CD4-positive, alpha-beta T cell treated with Interleukin-15 for 4 hours (primary cell): ENCODE data around the gene PCDHGC5.
A peak's percentile ranks its signal among the peaks of the same experiment; 100 is the strongest.

Source experiments
- DNase-seq: peaks from one replicate; pipeline ENCODE4 v3.0.0-alpha.2; 2020; ENCODE audit warnings: low spot score

Gene PCDHGC5

DNA sequence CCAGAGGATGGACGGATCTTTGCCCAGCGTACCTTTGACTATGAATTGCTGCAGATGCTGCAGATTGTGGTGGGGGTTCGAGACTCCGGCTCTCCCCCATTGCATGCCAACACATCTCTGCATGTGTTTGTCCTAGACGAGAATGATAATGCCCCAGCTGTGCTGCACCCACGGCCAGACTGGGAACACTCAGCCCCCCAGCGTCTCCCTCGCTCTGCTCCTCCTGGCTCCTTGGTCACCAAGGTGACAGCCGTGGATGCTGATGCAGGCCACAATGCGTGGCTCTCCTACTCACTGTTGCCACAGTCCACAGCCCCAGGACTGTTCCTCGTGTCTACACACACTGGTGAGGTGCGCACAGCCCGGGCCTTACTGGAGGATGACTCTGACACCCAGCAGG lies 1.9 kb downstream of the PCDHGC5 start:
- DNase-seq, result no peak

DNA sequence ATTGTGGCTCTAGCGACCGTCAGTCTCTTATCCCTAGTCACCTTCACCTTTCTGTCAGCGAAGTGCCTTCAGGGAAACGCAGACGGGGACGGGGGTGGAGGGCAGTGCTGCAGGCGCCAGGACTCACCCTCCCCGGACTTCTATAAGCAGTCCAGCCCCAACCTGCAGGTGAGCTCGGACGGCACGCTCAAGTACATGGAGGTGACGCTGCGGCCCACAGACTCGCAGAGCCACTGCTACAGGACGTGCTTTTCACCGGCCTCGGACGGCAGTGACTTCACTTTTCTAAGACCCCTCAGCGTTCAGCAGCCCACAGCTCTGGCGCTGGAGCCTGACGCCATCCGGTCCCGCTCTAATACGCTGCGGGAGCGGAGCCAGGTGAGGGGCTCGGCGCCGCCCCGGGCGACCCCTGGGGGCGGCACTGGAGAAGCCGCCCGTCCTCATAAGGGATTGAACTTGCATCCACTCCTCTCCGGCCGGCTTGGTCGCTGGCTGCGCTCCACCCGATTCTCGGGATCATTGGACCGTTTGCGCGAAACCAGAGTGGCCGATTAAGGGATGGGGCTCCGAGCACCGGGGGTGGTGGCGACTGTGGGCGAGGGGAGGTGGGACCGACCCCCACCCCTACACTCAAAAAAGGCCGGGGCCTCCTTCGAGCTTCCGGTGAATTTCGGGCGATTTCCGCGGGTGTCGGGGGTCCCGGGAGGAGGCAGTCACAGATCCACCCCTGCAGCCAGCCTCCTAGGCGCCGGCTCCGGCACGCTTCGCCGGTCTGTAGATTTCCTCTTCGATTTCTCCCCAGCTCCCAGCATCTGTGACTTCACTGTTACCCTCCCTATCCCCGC lies 2.7 kb downstream of the PCDHGC5 start:
- DNase-seq, result no peak

DNA sequence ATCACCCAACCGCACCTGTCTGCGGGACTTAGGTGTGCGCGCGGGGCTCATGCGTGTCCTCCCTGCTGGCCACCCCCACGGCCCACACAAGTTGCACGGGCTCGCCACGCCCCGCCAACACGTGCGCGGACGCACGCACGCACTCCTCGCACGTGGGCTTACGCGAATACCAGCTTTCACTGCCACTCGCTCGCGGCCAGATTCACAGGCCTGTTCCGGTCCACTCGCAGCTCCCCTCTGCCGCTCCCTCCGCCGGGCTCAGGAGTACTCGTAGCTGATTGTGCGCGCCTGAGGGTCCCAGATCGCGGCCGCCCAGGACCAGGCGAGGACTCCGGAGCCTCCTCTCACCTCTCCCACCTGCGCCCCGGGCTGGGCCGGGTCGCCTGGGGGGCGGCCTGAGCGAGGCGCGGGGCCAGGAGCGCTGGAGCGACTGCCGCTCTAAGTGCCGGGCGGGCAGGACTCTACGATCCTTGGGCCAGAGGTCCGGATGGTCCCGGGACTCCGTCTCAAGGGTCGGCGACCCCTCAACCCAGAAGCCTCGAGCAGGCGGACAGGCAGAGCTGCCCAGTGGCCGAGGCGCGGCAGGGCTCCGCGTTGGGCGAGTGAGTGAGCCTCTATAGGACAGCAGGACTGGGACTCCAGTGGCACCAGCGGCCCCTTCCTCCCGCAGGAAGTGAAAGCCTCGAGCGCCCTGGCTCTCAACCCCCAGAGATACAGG lies 3.4 kb downstream of the PCDHGC5 start:
- DNase-seq, result no peak

DNA sequence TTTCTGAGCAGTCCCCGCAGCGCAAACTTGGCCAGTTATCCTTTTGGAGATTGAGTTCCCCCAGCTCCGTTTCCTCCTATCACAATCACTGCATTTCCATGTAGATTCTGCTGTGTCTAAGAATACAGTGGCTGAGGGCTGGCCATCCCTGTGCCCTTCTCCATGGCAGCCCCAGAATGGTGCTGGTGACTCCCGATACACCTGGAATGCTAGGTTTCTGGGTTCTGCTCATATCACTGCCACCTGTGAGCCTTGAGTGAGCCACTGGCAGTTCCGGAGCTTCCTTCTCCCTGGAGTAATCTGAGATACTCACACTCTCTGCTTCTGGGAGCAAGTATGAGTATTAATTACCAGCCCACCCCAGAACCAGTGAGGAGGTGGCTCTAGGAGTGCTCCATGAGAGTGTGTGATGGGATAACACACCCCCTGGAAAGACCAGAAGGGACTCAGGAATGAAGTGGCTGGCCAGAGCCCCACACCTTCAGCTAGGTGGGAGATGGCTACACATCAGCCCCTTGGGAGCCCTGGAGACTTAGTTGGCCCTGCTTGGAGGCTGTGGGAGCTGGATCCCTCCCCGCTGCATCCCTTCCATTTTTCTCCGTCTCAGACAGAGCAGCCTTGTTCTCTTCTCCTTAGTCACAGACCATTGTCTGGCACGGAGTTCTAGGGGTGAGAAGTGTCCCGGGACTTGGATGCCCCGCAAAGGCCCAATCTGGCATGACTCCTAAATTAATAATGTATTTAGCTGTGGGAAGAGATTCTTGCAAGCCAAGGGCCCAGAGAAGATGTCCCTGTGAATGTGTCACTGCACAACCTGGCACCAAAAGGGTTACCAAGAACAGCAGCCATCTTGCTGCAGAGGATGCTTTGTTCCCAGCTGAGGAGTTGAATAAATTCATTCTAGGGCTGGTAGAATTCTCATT lies 4.9 kb downstream of the PCDHGC5 start:
- no peak for DNase-seq

DNA sequence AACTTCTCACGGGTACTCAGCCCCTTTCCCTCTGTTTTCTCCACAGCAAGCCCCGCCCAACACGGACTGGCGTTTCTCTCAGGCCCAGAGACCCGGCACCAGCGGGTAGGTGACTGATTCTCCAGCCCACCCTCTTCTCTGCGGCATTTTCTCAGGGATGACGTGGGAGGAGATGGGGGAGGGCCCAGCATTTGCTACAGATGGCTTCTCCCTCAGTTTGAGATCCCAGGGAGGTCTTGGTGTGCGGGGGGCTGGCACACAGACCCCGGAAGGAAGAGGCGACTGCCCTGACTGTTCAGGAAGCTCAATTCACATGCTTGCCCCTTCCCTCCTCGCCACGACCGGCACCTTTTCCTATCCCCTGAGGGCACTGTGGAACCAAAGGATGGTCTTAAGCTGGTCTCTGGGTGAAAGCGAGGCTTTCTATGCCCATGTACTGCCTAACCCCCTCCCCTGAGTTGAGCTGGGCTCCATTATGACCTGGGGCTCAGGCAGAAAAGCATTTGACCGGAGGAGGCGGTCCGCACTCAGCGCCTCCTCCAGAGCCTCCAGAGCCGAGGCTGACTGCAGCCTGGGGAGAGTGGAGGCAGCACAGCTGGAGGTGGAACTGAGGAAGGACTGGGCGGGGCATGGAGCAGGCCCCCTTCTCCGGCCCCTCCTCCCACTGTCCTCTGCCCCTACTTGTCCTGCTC lies 6.0 kb downstream of the PCDHGC5 start:
- DNase-seq, result no peak

DNA sequence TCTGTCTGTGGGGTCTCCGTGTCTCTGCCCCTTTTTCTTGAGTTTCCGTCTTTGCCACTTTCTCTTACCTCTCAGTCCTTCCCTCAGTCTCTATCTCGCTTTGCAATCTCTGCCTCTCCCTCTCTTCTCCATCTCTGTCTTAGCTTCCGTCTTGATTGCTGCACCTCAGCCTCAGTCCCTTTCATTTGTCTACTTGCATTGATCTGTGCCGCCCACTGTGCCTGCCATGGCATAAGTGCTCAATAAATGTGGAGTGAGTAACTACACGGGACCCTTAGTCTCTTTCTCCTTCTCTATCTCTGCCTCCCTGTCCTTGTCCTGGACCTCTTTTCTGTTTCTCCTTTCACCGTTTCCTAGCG lies 6.6 kb downstream of the PCDHGC5 start:
- DNase-seq, result no peak

DNA sequence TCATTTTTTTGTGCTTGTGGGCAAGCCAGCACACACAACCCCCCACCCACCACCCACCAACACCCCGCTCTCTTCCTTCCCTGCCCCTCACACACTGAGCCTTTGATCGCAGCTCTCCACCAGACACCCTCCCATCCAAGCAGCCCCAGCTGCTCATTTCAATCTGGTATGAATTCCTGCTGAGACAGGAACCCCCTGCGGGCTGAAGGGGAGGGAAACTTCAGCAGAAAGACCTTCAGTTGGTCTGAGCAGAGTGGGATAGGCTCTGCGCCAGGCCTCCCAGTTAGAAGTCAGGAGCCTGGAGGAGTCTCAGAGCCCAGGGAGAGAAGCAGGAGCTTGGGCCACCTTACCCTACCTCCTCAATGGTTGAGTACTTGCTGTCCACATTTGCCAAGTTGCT lies 7.2 kb downstream of the PCDHGC5 start:
- DNase-seq, result no peak

DNA sequence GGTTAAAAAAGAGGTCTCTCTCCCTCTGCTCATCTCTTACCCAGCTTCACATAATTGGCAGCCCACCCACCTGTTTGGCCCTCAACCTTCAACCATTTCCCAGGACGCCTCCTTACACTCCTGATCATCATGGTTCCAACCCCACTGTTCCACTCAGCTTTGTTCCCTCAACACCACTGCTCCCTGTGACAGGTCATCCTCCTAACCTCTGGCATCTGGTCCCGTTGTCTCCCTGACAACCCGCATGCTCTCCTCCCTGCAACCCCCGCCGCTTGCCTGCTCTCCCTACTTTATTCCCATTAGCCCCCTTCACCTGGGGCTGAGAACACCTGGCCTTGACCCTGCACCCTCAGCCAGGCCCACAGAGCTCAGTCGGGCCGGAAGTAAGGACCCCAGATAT lies 12.9 kb downstream of the PCDHGC5 start:
- no peak for DNase-seq

DNA sequence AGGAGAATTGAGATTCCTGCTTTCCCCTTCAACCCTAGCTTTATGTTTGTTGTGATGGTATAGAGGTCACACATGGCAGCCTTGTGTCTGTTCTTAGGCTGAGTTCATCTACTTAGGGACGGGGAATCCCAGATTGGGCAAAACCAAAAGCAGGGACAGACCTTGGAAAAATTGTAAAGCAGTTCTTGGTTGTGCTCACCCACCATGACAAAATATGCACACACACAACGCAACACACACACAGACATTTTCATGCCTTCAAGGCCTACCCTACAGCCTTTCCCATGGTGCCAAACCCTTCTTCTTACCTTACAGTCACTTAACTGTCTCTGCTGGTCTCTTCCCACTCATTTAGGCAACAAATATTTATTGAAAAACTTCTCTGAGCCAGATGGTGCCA lies 14.8 kb downstream of the PCDHGC5 start:
- no peak for DNase-seq

DNA sequence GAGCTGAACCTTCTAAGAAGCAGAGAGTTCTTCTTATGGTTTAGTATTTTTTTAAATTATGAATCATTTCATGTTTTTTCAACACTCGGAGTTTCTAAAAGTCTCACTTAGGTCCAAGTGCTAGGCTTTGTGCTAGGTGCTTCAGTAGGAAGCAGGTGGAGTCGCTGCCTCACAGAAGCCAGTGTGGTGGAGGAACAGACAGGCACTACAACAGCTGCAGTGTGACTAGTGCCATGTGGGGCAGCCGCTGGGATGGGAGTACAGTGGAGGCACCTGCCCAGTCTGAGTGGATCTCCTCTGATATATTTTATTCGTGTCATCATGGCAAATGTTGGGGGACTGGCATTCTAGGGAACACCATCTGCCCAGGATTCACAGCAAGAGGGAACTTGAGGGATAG lies 15.3 kb downstream of the PCDHGC5 start:
- no peak for DNase-seq

DNA sequence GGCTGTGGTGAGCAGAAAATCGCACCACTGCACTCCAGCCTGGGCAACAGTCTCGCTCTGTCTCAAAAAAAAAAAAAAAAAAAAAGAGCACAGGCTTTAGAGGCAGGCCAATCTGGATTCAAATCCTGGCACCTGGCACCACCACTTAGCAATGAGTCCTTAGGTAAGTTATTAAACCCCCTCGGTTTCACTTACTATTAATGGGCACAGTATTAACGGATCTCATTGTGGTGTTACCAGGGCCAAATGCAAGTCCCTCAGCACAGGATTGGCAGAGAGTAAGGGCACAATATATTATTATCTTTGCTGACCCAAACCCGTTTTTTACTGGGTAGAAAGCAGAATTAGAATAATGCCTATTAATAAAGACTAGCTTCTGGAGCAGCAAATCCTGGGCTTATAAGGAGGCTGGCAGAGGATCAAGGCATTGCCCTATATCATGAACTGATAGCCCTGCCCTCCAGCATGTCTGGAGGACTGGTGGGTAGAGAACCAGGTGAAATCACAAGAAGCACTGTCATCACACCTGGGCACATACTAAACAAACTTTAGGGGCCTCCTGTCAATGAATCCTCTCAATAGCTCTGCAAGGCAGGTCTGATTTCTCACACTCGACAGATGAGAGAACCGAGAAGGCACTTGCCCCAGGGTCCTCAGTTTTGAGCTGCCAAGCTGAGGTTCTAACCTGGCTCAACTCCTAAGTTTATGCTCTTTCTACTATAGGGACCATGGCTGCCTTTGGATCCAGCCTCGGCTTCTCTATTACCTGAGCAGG lies 17.7 kb downstream of the PCDHGC5 start:
- DNase-seq, result no peak

DNA sequence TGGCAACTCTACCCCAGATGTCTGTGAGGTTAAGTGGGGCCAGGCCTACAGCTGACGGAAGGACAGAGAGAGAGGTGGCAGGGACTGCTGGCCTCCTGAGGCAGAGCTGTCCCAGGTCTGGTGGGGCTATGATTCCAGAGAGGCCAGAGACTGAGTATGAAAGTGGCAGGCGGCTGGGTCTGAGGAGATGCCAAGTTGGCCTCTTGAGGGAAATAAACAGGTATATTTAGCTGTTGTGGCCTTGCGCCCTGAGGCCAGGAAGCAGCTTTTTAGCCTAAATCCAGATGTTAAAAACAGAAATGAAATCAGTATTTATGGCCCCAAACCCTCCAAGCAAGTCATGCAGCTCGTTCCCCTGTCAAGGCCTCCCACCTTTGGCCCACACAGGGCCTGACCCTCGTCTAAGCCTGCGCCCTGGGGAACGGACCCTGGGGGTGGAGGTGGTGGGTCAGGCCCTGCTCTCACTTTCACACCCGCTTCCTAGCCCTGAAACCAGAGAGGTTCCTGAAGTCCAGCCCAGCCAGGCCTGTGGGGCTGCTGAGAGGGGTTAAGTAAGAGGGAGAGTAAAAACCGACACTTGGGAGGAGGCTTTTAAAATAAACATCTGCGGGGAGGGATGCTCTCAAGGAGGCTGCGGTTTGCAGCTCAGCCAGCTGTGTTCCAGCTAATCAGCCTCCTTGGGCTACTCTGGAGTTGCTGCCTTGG lies 18.7 kb downstream of the PCDHGC5 start:
- DNase-seq, result no peak

DNA sequence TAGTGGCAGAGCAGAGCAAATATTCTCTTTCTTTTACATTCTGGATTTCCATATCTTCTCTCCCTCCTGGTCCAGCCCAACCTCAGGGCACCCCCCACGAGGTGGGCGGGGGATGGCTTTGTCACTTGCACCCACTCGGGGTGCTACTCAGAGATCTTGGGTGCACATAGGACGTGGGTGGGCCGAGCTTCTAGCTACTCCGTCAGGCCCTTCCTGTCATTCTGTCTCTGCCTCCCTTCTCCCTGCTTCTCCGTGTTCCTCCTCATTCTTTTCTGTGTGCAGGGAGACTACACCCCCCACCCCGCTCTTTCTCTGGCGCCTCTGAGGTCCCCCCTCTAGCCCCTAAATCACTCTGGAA lies 19.5 kb downstream of the PCDHGC5 start:
- DNase-seq, result no peak

DNA sequence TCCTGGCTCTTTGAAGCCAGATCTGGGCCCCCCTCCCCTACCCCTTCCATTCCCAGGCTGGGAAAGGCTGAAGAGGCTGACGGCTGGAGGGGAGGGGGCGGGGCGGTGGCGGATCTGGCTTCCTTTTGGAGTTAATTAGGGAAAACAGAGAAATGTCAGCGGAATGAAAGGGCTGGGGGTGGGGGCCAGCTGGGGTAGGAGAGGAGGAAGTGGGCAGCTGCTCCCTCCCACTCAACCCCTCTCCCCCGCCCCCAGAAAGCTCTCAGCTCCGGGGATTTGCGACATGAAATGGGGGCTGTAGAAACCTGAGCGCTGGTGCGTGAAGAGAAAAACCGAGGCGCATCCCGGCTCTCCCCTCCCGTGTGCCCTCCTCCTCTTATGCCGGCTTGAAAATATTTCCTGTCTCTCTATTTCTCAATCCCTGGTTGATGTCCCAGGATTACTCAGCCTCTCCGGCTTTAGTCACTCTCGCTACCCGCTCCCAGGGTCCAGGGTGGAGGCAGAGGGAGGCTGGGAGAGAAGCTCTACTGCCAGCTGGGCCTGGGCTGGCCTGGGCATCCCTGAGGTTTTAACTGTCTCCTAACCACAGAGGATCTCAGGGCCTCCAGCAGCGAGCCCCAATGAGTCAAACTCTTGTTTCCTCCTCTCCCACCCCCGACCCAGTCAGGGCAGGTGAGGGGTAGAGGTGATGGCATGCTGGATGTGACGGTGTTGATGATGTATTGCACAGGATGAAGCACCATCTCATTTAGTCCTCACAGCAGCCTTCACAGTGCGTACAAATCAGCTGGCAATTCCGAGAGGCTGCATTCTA lies 20.1 kb downstream of the PCDHGC5 start:
- DNase-seq, result no peak

DNA sequence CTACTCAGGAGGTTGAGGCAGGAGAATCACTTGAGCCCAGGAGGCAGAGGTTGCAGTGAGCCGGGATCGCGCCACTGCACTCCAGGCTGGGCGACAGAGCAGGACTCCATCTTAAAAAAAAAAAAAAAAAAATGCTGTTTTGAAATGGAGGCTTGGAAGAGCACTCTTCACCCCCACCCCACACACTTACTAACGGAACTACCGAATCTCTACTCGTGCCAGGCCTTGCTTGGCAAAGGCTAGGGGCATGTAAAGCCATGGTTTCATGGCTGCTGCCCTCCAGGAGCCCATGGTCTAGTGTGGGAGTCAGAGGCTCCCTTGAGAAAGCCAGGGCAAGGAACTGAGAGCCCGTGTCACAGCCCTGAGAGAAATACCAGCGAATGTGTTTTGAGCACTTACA lies 21.3 kb downstream of the PCDHGC5 start:
- DNase-seq, result no peak

DNA sequence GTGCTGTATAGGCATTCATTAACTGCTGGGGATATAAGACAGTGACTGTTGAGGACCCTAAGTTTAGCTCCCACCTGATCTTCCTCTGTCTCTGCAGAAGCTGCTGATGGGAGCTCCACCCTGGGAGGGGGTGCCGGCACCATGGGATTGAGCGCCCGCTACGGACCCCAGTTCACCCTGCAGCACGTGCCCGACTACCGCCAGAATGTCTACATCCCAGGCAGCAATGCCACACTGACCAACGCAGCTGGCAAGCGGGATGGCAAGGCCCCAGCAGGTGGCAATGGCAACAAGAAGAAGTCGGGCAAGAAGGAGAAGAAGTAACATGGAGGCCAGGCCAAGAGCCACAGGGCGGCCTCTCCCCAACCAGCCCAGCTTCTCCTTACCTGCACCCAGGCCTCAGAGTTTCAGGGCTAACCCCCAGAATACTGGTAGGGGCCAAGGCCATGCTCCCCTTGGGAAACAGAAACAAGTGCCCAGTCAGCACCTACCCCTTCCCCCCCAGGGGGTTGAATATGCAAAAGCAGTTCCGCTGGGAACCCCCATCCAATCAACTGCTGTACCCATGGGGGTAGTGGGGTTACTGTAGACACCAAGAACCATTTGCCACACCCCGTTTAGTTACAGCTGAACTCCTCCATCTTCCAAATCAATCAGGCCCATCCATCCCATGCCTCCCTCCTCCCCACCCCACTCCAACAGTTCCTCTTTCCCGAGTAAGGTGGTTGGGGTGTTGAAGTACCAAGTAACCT lies 22.1 kb downstream of the PCDHGC5 start:
- no peak for DNase-seq

DNA sequence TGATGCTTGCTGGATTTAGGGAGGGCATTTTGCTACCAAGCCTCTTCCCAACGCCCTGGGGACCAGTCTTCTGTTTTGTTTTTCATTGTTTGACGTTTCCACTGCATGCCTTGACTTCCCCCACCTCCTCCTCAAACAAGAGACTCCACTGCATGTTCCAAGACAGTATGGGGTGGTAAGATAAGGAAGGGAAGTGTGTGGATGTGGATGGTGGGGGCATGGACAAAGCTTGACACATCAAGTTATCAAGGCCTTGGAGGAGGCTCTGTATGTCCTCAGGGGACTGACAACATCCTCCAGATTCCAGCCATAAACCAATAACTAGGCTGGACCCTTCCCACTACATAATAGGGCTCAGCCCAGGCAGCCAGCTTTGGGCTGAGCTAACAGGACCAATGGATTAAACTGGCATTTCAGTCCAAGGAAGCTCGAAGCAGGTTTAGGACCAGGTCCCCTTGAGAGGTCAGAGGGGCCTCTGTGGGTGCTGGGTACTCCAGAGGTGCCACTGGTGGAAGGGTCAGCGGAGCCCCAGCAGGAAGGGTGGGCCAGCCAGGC lies 23.0 kb downstream of the PCDHGC5 start:
- DNase-seq, result no peak

DNA sequence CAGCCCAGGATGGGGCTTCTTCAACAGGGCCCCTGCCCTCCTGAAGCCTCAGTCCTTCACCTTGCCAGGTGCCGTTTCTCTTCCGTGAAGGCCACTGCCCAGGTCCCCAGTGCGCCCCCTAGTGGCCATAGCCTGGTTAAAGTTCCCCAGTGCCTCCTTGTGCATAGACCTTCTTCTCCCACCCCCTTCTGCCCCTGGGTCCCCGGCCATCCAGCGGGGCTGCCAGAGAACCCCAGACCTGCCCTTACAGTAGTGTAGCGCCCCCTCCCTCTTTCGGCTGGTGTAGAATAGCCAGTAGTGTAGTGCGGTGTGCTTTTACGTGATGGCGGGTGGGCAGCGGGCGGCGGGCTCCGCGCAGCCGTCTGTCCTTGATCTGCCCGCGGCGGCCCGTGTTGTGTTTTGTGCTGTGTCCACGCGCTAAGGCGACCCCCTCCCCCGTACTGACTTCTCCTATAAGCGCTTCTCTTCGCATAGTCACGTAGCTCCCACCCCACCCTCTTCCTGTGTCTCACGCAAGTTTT lies 23.6 kb downstream of the PCDHGC5 start:
- peak; percentile 85 for DNase-seq
